H1 (cell line): ENCODE results near the gene TRAPPC12. TPM values are rescaled to one million over a fixed set of nuclear protein-coding genes. Genes with fewer than 3 reads are reported as not detected.

Experiments
- ATF3 ChIP-seq: IDR thresholded peaks from 2 replicates; pipeline ENCODE4 v1.6.1; 2011; ENCODE audit warnings: low read depth, mild to moderate bottlenecking, low read length; ENCODE audit not compliant: insufficient read depth
- GABPA ChIP-seq: IDR thresholded peaks from 2 replicates; pipeline ENCODE4 v1.6.1; 2011; ENCODE audit warnings: mild to moderate bottlenecking, low read length, moderate library complexity, borderline replicate concordance; ENCODE audit not compliant: insufficient read depth
- KDM1A ChIP-seq: fragments of 200-600, 300-600 bp; sonication (generic); IDR thresholded peaks from 2 replicates; pipeline ENCODE4 v1.7.1; 2016; ENCODE audit warnings: mild to moderate bottlenecking, low read length, borderline replicate concordance
- NANOG ChIP-seq: IDR thresholded peaks from 2 replicates; pipeline ENCODE4 v1.6.1; 2011; ENCODE audit warnings: low read length, low read depth, mild to moderate bottlenecking, inconsistent platforms; ENCODE audit not compliant: insufficient read depth, poor library complexity, severe bottlenecking
- NRF1 ChIP-seq: IDR thresholded peaks from 2 replicates; pipeline ENCODE4 v1.6.1; 2011; ENCODE audit warnings: mild to moderate bottlenecking, low read depth, low read length, improper control_type of control experiment
- RAD21 ChIP-seq, 2 experiments: IDR thresholded peaks in 1 of 2; conservative IDR thresholded peaks in 1 of 2; 2 replicates each; pipeline ENCODE4 v1.6.1; 2011; ENCODE audit warnings: low read depth in 2 of 2, low read length in 2 of 2, improper control_type of control experiment in 1 of 2, inconsistent platforms in 1 of 2, mild to moderate bottlenecking in 1 of 2, moderate library complexity in 1 of 2
- SP2 ChIP-seq: IDR thresholded peaks from 2 replicates; pipeline ENCODE4 v1.6.1; 2012; ENCODE audit warnings: mild to moderate bottlenecking, low read length, inconsistent platforms
- SUZ12 ChIP-seq: fragments of 200-600 bp; sonication (generic); IDR thresholded peaks from 2 replicates; pipeline ENCODE4 v1.6.1; 2012; ENCODE audit warnings: mild to moderate bottlenecking, inconsistent platforms, low read length, moderate library complexity, mixed read lengths
- TCF12 ChIP-seq: IDR thresholded peaks from 2 replicates; pipeline ENCODE4 v1.6.1; 2011; ENCODE audit warnings: low read depth, mild to moderate bottlenecking, low read length
- TEAD4 ChIP-seq: IDR thresholded peaks from 2 replicates; pipeline ENCODE4 v1.6.1; 2012; ENCODE audit warnings: low read depth, low read length, inconsistent platforms, mixed read lengths
- polyA plus RNA-seq, 7 experiments: library from polyadenylated mRNA; depleted of rRNA in 3 of 7; stranded (reverse) in 5 of 7; unstranded in 2 of 7; fragments of >200 nt in 5 of 7; fragments of 200-250 nt in 2 of 7; gene quantifications; 1 replicate in 5 of 7; 2 replicates in 1 of 7; 4 replicates in 1 of 7; pipeline versions ENCODE4 v1.2.1 to v1.2.3, GENCODE V29; 2011 to 2013; ENCODE audit warnings: missing spikeins in 2 of 7, mixed read lengths in 2 of 7
- total RNA-seq: library from RNA; stranded (reverse); fragmentation: NEBNext Ultra II Directional; extraction: Animal tissue kit (Norgen Biotek cat#: 25700); gene quantifications from 2 replicates; pipeline ENCODE4 v1.2.1, GENCODE V29; 2021
- TF ChIP-seq, protein P1 (sequence below): IDR thresholded peaks from 2 replicates; pipeline ENCODE4 v1.6.1; 2012; ENCODE audit warnings: inconsistent platforms

Gene TRAPPC12
- total and polyA plus RNA-seq, 2 of the 8 experiments (the other 6 are each of a cell fraction or from before 2014, with no cell fraction given) = 35.0 to 67.3 TPM

GRCh38 chr2:3355951-3356569 lies 23.4 kb upstream of the TRAPPC12 start (continued):
- TF ChIP-seq RAD21 (IDR thresholded peaks at IDR 0.05 in 1 of 2, conservative IDR thresholded peaks at IDR 0.05 in 1 of 2; ENCODE audit: low read depth in 2 of 2, low read length in 2 of 2) (no peak), KDM1A (no peak), SUZ12 (no peak), SP2 (no peak), NRF1 (no peak), TCF12 (no peak), TEAD4 (no peak), ATF3 (no peak), NANOG (no peak), GABPA (no peak)
- TF ChIP-seq, protein P1, sequence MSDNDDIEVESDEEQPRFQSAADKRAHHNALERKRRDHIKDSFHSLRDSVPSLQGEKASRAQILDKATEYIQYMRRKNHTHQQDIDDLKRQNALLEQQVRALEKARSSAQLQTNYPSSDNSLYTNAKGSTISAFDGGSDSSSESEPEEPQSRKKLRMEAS = no peak
